NCI-H2081 (cell line): ENCODE measurements around the gene ASB2.

Experiments used
- DNase-seq, 2 experiments: peaks; one replicate each; lab custom pipeline; 2025; lab: John Stamatoyannopoulos, UW

ASB2 gene

DNA sequence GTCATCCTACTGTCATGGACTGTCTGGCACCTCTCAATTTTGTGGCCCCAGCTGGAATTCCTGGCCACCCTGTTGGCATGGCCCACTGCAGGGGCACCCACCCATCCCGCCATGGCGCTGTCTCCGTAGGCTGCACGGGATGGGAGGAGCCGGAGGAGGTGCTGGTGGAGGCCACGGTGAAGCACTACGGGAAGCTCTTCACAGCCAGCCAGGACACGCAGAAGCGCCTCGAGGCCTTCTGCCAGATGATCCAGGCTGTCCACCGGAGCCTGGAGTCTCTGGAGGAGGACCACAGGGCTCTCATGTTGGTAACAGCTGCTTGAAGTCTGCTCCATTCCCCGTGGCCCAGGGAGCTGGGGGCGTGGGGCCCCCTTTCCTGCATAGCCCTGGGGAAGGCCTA lies 24.6 kb upstream of the ASB2 start:
- no peak for DNase-seq

DNA sequence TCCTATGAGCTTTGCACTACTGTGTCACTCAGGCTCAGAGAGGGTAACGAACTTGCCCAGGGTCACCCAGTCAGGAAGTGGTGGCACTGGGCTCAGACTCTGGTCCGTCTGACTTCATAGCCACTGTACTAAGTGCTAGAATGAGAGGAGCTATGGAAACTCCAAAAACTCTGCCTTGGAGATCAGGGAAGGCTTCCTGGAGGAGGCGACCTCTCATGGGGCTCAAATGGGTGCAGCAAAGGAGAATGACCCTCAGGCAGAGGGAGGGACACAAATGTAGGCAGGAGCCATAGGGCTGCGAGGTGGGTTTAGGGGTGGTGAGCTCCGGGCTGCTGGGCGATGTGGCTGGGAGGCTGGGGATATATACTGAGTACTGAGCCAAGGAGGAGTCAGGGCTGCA lies 23.9 kb upstream of the ASB2 start:
- no peak for DNase-seq

- DNase-seq: no peak
These were observed 23.2 kb upstream of the ASB2 start for GRCh38 chr14:93999573-93999972.

DNA sequence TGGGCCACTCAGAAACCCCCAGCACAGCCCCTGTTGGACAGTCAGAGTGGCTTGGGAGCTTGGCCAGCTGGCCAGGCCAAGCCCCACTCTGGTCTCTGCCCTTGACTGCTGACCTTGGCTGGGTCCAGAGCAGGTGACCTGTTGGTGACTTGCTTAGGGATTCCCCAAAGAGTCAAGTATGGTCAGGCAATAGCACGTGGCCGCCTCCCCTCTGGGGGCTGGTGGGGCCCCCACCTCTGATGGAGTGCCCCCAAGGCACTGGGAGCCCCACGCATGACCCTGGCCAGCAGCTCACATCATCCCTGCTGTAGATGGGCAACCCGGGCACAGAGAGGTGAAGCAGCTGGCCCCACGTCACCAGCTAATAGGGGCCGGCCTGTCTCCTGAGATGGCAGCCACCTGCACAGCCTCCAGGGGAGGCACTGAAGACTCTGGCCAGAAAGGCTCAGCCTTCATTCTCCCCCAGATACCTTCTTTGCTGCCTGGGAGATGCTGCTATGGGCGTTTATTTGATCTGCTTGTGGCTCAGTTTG lies 22.6 kb upstream of the ASB2 start:
- DNase-seq: no peak

DNA sequence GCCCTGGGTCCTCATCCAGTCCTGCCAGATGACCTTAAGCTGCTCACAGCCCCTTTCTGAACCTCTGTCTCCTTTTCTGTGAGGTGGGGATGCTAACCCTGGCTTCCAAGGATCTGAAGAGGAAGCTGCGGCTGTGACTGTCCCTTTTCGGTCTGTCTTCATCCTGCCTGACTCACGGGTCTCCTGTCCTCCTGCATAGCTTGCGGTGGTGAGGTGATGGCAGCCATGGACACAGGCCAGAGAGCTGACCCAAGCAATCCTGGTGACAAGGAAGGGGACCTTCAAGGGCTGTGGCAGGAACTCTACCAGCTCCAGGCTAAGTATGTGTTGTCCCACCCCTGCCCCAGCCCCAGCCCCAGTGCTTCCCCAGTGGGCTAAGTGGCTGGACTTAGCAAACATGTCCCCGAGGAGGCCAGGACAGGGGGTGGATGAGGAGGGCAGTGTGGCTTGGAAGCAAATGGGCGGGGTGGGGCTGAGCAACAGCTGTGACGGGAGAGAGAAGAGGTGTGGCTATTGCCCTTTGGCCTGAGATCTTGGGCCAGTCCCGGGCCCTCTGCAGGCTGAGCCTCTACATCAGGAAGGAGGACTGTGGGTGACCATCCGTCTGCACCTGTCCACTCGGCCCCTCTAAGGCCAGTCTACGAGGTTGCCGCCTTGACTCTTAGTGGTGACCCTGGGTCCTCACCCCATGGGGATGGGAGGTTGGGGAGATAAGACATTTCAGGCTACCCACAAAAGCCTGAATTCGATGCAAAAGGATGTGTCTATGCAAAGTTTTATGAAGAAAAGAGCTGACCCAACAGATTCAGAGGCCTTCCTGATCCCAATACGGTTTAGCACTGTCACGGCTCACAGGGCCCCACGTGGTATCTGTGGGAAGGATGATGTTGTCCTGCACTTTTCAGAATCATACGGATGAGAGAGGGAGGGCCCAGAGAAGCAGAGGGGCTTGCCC lies 21.8 kb upstream of the ASB2 start:
- DNase-seq: no peak

GRCh38 chr14:93997082-93997481 lies 20.7 kb upstream of the ASB2 start, which contains the start of gene CCDC197:
TSS of gene CCDC197 (plus strand) at chr14:93997301. CDS start at chr14:93998132, 831 bp downstream.
- DNase-seq: no peak

- DNase-seq: no peak
These were observed 19.8 kb upstream of the ASB2 start for GRCh38 chr14:93996130-93996695.

DNA sequence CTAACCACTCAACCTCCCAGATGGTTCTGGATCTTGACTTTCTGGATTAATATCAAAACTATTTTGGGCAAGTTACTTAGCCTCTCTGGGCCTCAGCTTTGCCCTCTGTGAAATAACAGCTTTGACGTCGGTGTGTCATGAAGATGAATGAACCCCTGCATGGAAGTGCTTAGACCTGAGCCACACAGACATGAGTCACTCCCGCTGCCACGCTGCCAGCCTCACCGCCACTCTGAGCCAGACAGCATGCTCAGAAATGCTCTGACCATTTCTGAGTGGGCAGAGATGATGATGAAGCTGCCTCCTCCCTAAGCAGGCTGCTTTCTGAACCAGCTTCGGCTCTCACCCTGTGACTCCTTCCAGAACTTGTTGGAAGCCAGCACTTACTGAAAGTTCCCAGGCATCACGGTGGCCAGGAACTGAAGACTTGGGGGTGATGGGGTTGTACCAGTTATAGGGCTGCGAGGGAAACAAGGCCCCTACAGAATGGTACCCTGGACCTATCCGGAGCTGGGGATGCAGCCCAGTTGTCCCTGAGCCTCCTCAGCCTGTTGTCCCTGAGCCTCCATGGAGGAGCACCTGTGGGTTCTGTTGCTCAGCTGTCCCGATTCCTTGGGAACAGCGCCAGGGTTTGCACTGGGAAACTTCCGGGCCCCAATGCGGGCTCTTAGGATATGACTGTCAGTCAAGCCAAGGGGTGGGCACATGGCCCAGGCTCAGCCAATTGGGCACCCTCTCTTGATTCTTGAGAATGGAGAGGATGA lies 18.7 kb upstream of the ASB2 start:
- peak in 1 of 2 experiments; percentile 44 for DNase-seq

- DNase-seq: no peak
These were observed 17.0 kb upstream of the ASB2 start for GRCh38 chr14:93993382-93993781.

- no peak for DNase-seq
These were observed 15.3 kb upstream of the ASB2 start for GRCh38 chr14:93991649-93992048.

DNA sequence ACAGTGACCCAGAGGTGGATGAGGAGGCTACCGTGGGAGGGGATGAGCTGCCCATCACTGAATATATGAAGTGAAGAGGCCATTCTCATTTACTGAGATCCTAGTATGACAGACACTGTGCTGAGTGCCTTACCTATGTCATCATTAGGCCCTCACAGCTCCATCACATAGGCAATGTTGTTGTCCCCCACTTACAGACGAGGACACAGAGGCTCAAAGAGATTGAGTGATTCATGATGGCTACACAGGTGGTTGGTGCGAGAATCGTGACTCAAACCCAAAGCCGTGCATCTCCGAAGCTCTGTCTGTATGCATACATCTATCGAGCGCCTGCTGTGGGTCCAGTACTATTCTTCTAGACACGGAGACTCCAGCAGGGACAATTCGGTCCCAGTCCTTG lies 14.8 kb upstream of the ASB2 start:
- no peak for DNase-seq

DNA sequence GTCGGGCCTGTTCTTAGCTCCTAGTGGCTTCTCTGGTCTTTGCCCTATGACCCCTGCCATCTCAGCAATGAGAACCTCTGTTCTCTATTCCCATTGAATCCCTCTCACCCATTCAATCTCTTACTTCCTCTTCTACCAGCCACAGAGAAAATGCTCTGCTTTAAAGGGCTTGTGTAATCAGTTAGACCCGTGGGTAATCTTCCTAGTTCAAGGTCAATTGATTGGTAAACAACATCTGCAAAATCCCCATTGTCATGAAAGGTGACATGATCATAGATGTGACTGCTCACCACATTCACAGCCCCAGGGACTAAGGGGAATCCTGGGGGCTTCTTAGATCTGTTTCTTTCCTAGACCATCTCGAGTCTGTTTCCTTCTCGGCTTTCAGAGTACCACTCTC lies 13.6 kb upstream of the ASB2 start:
- no peak for DNase-seq

GRCh38 chr14:93987815-93988476 lies 11.6 kb upstream of the ASB2 start:
- DNase-seq: no peak

- DNase-seq: no peak
These were observed 11.0 kb upstream of the ASB2 start for GRCh38 chr14:93987376-93987775.

DNA sequence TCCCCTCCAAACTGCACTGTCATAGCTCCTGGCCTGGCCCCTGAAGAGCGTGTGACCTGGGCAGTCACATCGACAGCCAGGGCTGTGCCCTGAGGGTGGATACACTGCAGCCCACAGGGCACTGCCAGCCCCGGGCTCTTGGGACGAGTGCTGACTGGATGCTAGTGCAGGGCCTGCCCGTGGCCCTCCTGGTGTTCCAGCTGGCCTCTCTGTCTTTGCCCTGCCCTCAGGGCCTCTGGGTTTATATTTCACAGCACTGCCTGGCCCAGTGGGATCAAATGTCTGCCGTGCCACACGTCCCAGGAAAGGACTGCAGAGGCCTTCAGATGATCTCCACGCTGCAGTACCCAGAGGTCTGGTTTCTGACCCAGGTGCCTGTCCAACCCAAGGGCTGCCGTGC lies 10.6 kb upstream of the ASB2 start:
- DNase-seq: no peak

DNA sequence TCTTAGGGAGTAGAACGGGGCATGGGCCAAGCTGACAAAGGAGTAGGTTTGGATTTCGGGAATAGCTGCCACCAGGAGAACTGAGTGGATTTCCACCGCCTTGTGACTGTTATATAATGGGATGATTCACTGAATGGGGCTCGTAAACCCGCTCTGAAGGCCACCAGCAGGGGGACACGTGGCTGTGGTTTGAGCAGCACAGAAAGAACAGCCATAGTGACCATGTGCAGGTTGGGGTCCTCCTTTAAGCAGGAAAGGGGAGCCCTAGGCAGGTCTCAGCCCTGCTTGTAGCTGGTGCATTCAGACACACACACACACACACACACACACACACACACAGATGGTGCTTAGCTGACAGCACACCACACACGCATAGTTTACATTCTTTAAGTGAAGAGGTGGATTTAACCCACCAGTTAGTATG lies 8.6 kb upstream of the ASB2 start:
- no peak for DNase-seq

DNA sequence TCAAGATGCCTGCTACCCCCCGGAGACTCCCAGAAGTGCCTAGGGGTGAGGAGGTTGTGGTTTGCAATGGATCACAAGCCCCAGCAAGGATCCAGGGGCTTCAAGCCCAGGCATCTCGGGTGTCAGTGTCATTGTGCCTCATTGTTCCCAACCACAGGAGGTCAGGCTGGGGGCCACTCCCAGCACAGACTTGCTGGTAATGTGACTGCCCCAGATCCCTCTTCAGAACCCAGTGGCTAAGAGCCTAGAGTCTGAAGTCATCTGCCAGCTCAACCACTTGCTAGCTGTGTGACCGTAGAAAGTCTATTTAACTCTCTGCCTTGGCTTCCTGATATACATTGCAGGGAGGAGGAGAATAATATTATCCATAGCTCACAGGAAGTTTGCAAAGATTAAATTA lies 7.7 kb upstream of the ASB2 start:
- DNase-seq: no peak

DNA sequence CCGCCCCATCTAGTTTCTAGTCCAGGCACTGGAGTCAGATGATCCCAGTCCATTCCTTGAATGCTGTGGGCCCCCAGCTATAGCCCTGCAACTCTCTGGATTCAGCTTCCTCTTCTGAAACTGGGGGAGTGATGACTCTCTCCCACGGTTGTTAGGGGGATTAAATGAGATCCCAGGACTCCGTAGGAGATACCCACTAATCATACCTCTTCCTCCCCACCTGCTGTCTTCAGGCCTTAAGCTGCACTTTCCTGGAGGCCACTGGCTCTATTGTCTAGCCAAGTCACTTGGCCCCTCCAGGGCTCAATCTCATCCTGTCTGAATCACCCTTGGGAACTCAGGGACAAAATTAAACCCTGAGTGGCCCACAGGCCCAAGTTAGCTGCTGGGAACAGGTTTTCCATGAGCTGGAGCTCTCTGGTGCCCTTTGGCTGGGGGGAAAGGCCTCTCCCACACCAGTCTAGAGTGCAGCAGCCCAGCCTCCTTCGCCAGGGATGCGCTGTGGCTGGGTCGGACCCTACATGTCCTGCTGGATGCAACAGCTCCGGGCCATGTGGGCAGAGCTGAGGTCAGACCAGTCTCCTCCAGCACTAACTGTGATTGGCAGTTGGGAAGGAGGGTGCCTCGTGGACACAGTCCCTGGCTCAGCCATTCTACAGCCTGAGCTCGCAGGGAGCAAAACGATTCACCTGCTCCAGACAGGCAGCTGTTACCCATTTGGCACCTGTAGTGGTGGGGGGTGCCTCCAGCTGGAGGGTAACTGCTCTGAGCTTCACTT lies 6.0 kb upstream of the ASB2 start:
- DNase-seq: no peak

GRCh38 chr14:93981316-93982229 lies 5.2 kb upstream of the ASB2 start:
- DNase-seq: no peak
